ENCODE measurements around the gene ZNF827. TPM values are rescaled to one million over a fixed set of nuclear protein-coding genes. Genes with fewer than 3 reads are reported as not detected.

ZNF827 gene
- total RNA-seq, 1 donor from 2014 or later, result 21.2 TPM

GRCh38 chr4:145786261-145786660 is 152.4 kb downstream of the ZNF827 start:
- Mint-ChIP-seq H3K4me3 (no peak overlapping the region), H3K27me3 (ENCODE audit: low read depth) (no peaks in the 10 kb centered on the region), H3K4me1 (no peaks in the 10 kb centered on the region), H3K9me3 (no peaks in the 10 kb centered on the region), H3K36me3 (ENCODE audit: low read depth) (peaks cover 16% of the 10 kb centered on the region), H3K27ac (ENCODE audit: unreplicated experiment) (no peak overlapping the region)
- TF ChIP-seq, protein P1, sequence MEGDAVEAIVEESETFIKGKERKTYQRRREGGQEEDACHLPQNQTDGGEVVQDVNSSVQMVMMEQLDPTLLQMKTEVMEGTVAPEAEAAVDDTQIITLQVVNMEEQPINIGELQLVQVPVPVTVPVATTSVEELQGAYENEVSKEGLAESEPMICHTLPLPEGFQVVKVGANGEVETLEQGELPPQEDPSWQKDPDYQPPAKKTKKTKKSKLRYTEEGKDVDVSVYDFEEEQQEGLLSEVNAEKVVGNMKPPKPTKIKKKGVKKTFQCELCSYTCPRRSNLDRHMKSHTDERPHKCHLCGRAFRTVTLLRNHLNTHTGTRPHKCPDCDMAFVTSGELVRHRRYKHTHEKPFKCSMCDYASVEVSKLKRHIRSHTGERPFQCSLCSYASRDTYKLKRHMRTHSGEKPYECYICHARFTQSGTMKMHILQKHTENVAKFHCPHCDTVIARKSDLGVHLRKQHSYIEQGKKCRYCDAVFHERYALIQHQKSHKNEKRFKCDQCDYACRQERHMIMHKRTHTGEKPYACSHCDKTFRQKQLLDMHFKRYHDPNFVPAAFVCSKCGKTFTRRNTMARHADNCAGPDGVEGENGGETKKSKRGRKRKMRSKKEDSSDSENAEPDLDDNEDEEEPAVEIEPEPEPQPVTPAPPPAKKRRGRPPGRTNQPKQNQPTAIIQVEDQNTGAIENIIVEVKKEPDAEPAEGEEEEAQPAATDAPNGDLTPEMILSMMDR (conservative IDR thresholded peaks at IDR 0.05), result no peak
- DNase-seq (ENCODE audit: low read depth, low spot score), result no peak

GRCh38 chr4:145785391-145786008 is 153.1 kb downstream of the ZNF827 start:
- Mint-ChIP-seq H3K27ac (ENCODE audit: unreplicated experiment) (no peak overlapping the region), H3K36me3 (ENCODE audit: low read depth) (peaks cover 17% of the 10 kb centered on the region), H3K4me3 (no peak overlapping the region), H3K4me1 (no peaks in the 10 kb centered on the region), H3K27me3 (ENCODE audit: low read depth) (no peaks in the 10 kb centered on the region), H3K9me3 (no peaks in the 10 kb centered on the region)
- DNase-seq (ENCODE audit: low read depth, low spot score), result no peak
- TF ChIP-seq, protein P1 (conservative IDR thresholded peaks at IDR 0.05), result no peak

DNA sequence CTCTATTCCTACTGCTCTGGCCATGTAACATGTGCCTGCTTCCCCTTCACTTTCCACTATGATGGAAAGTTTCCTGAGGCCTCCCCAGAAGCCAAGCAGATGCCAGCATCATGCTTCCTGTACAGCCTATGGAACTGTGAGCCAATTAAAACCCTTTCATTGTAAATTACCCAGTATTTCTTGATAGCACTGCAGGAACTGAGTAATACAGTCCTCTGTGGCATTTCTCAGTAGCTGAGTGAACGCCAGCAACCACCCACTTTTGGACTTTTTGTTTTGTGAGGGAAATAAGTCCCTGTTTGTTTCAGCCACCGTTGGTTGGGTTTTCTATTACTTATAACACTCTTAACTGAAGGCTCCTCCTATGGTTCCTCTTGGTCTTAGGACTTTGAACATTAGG is 154.6 kb downstream of the ZNF827 start:
- Mint-ChIP-seq H3K27me3 (ENCODE audit: low read depth) (no peaks in the 10 kb centered on the region), H3K36me3 (ENCODE audit: low read depth) (peaks cover 24% of the 10 kb centered on the region), H3K4me3 (no peak overlapping the region), H3K4me1 (peaks cover 5% of the 10 kb centered on the region), H3K9me3 (no peaks in the 10 kb centered on the region), H3K27ac (ENCODE audit: unreplicated experiment) (peak overlapping the region; percentile 88)
- no peak for DNase-seq (ENCODE audit: low read depth, low spot score)
- TF ChIP-seq, protein P1 (conservative IDR thresholded peaks at IDR 0.05), result no peak

GRCh38 chr4:145782756-145783155 is 155.9 kb downstream of the ZNF827 start:
- TF ChIP-seq, protein P1 (conservative IDR thresholded peaks at IDR 0.05), result no peak
- Mint-ChIP-seq H3K27me3 (ENCODE audit: low read depth) (no peaks in the 10 kb centered on the region), H3K36me3 (ENCODE audit: low read depth) (peaks cover 28% of the 10 kb centered on the region), H3K27ac (ENCODE audit: unreplicated experiment) (no peak overlapping the region), H3K9me3 (no peaks in the 10 kb centered on the region), H3K4me3 (no peak overlapping the region), H3K4me1 (peaks cover 5% of the 10 kb centered on the region)
- no peak for DNase-seq (ENCODE audit: low read depth, low spot score)

DNA sequence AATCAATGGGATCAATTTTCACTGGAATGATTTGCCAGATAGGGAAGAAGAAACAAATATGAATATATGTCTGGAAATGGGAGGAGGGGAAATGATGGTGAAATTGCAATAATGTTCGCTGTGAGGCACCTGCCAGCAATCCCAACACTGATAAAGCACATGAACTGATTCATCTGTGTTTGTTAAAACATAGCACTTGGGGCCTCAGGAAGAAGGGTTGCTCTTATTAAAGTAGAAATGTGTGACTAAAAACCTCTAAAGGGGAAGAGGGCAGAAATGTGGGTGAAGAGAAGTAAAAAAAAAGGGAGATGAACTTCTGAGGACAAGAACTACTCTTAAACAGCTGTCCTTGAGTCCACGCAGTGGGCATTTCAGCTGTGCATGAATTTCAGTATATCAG is 157.3 kb downstream of the ZNF827 start:
- TF ChIP-seq, protein P1 (conservative IDR thresholded peaks at IDR 0.05), result no peak
- DNase-seq (ENCODE audit: low read depth, low spot score), result no peak
- peaks cover 5% of the 10 kb centered on the region for H3K4me1 Mint-ChIP-seq
- H3K27me3 Mint-ChIP-seq (ENCODE audit: low read depth), result no peaks in the 10 kb centered on the region
- H3K36me3 Mint-ChIP-seq (ENCODE audit: low read depth), result peaks cover 28% of the 10 kb centered on the region
- H3K27ac Mint-ChIP-seq (ENCODE audit: unreplicated experiment), result no peak overlapping the region
- no peaks in the 10 kb centered on the region for H3K9me3 Mint-ChIP-seq
- no peak overlapping the region for H3K4me3 Mint-ChIP-seq
